ENCODE measurements around the gene ZNF771.

DNA sequence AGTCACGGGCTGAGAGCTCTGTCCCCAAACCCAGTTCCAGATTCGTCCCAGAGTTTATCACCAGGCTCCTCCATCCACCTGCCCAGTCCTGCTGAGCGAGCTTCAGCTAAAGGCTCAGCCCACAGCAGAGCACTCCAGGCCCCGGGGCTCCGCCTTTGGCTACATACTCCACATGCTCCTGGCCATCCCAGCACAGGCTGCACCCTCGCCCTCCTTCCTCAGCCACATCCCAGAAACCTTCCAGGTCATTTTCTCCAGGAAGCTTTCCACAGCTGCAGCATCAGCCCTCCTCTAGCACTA is 47.6 kb upstream of the ZNF771 start:
- TF ChIP-seq, protein P1, sequence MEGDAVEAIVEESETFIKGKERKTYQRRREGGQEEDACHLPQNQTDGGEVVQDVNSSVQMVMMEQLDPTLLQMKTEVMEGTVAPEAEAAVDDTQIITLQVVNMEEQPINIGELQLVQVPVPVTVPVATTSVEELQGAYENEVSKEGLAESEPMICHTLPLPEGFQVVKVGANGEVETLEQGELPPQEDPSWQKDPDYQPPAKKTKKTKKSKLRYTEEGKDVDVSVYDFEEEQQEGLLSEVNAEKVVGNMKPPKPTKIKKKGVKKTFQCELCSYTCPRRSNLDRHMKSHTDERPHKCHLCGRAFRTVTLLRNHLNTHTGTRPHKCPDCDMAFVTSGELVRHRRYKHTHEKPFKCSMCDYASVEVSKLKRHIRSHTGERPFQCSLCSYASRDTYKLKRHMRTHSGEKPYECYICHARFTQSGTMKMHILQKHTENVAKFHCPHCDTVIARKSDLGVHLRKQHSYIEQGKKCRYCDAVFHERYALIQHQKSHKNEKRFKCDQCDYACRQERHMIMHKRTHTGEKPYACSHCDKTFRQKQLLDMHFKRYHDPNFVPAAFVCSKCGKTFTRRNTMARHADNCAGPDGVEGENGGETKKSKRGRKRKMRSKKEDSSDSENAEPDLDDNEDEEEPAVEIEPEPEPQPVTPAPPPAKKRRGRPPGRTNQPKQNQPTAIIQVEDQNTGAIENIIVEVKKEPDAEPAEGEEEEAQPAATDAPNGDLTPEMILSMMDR (IDR thresholded peaks at IDR 0.05): no peak
- no peak for TF ChIP-seq POLR2A (IDR thresholded peaks at IDR 0.05)

All from Peyer's patch (tissue), 4 donors.